HL-60 (cell line): Measurements from ENCODE around the gene DUS1L.

Source experiments
- DNase-seq, 2 experiments: peaks; one replicate each; pipeline ENCODE4 v3.0.0-alpha.2; 2010 to 2020; ENCODE audit warnings: low read depth in 1 of 2, low spot score in 1 of 2
- H3K27ac ChIP-seq: fragments of 250-450 bp; sonication (Bioruptor Pico); replicated peaks from 2 replicates; pipeline ENCODE4 v1.5.1; 2020; ENCODE audit warnings: mild to moderate bottlenecking, moderate library complexity
- H3K27me3 ChIP-seq: fragments of 250-450 bp; sonication (Bioruptor Pico); 2 replicates; pipeline ENCODE4 v1.5.1; 2021; ENCODE audit warnings: mild to moderate bottlenecking, moderate library complexity; ENCODE audit not compliant: insufficient read depth, poor library complexity, severe bottlenecking
- H3K4me3 ChIP-seq: replicated peaks from 2 replicates; pipeline ENCODE4 v1.5.1; 2011; ENCODE audit warnings: mild to moderate bottlenecking, control low read depth, low read length; ENCODE audit not compliant: insufficient read depth
- CTCF ChIP-seq: IDR thresholded peaks from one replicate; pipeline ENCODE4 v1.5.1; 2011; ENCODE audit warnings: low read length, control low read depth, inconsistent platforms; ENCODE audit not compliant: insufficient read depth
- GABPA ChIP-seq: IDR thresholded peaks from 2 replicates; pipeline ENCODE4 v1.6.1; 2012; ENCODE audit warnings: low read depth
- POLR2AphosphoS5 ChIP-seq: IDR thresholded peaks from 2 replicates; pipeline ENCODE4 v1.6.1; 2012; ENCODE audit warnings: low read depth
- REST ChIP-seq: IDR thresholded peaks from 2 replicates; pipeline ENCODE4 v1.6.1; 2012; ENCODE audit warnings: low read depth; ENCODE audit not compliant: insufficient replicate concordance
- SPI1 ChIP-seq: IDR thresholded peaks from 2 replicates; pipeline ENCODE4 v1.6.1; 2012; ENCODE audit warnings: low read depth, mild to moderate bottlenecking, borderline replicate concordance

The DUS1L gene

GRCh38 chr17:82103553-82104451 is 38.2 kb upstream of the DUS1L start:
- Histone ChIP-seq H3K4me3 (no peak overlapping the region), H3K27me3 (no peaks in the 10 kb centered on the region), H3K27ac (no peak overlapping the region)
- TF ChIP-seq SPI1: no peak
- TF ChIP-seq CTCF: no peak
- no peak for TF ChIP-seq GABPA
- TF ChIP-seq REST: no peak
- no peak for TF ChIP-seq POLR2AphosphoS5
- DNase-seq: no peak

- peak in 1 of 2 experiments; percentile 23 for DNase-seq
- no peak overlapping the region; the same call in 1 of the 2 replicates for H3K27ac ChIP-seq
- TF ChIP-seq SPI1: no peak
- TF ChIP-seq POLR2AphosphoS5: no peak
- no peak for TF ChIP-seq GABPA
- TF ChIP-seq CTCF: no peak
- no peak for TF ChIP-seq REST
- no peaks in the 10 kb centered on the region for H3K27me3 ChIP-seq
- H3K4me3 ChIP-seq: no peak overlapping the region
These were observed 36.4 kb upstream of the DUS1L start for GRCh38 chr17:82101767-82102679.

- TF ChIP-seq GABPA: no peak
- no peak for TF ChIP-seq POLR2AphosphoS5
- no peak for TF ChIP-seq SPI1
- no peak overlapping the region for H3K4me3 ChIP-seq
- H3K27ac ChIP-seq: no peak overlapping the region; the same call in 1 of the 2 replicates
- H3K27me3 ChIP-seq: no peaks in the 10 kb centered on the region
- DNase-seq: no peak
These were observed 35.7 kb upstream of the DUS1L start for GRCh38 chr17:82101301-82101715.
